GM23248 (cell line): ENCODE data around the gene TMEM121.

Source experiments
- EZH2 ChIP-seq: fragments of 200-600 bp; sonication (generic); IDR thresholded peaks from 2 replicates; pipeline ENCODE4 v1.6.1; 2018; ENCODE audit warnings: antibody characterized with exemption, mild to moderate bottlenecking; ENCODE audit not compliant: insufficient read depth, poor library complexity, severe bottlenecking
- EZH2phosphoT487 ChIP-seq: fragments of 200-600 bp; sonication (generic); IDR thresholded peaks from 2 replicates; pipeline ENCODE4 v1.6.1; 2018; ENCODE audit warnings: antibody characterized with exemption, moderate library complexity, mild to moderate bottlenecking, low read depth; ENCODE audit not compliant: insufficient read depth

DNA sequence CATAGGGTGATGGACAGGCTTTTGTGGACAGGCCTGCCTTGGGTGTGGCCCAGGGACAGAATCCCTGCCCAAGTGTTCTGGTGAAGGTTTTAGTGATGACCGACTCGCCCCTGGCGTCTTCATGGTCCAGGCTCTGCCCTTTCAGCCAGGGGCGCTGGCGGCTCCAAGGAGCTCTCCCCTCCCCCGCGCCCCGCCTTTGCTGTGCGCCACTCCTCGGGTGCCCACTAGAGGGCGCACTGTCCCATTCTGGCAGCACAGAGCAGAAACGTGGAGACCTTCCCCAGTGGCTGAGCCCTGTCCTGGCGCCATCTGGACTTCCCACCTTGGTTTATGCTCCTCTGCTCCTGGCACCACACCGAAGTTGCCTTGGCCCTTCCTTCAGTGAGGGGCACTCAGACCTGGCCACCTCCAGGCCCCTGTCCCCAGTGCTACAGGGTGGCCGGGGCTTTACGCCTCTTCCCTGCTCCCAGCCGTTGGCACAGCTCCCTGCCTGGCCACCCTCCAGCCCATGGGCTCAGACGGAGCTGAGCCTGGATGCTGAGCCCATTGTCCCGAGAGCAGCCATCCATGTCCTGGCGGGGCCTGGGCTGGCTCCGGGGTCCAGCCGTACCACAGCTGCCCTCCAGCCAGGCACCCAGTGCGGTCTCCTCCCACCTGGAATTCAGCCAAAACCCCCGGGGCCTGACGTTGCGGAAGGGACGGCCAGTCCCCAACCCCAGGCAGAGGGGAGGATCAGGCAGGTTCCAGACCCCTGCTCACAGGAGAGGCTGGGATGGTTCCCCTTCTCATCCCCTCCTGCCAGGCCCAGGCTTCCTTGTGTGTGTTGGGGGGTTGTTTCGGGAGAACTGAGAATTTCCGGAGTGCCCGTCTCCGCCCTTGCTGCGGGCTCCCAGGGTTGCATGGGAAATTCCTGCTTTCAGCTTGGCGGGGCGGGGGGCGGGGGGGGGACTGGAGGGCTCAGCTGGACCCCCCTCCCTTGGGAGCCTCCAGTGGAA, 45.3 kb upstream of the TMEM121 start:
- TF ChIP-seq EZH2phosphoT487 (no peak), EZH2 (no peak)
